K562 (cell line): Measurements from ENCODE around the gene RYR3. TPM values are rescaled to one million over a fixed set of nuclear protein-coding genes. Genes with fewer than 3 reads are reported as not detected.

Experiments
- ATAC-seq: fragments of 200-7000 bp; cut with Tn5 transposase; 3 replicates; pipeline ENCODE4 v1.9.1; 2020; ENCODE audit warnings: moderate library complexity
- BruUV-seq: library from RNA; stranded (reverse); fragments of 400-500 nt; replicated peaks from 2 replicates; lab custom pipeline; 2021; lab: Mats Ljungman, UMichigan
- CTCF ChIA-PET: fragments of 300-600 bp; formaldehyde crosslinking; extraction: SDS; loops from one replicate; lab custom pipeline; 2021; ENCODE audit warnings: low intra/inter-chr PET ratio; lab: Yijun Ruan, JAX
- POLR2A ChIA-PET: fragments of 300-600, 350-650 bp; sonication (Branson Sonifier 250); formaldehyde crosslinking; extraction: SDS; loops from one replicate; lab custom pipeline; 2021; ENCODE audit warnings: antibody characterized with exemption, inconsistent platforms; lab: Yijun Ruan, JAX
- DNase-seq, 4 experiments: peaks; one replicate each; pipeline versions ENCODE4 v3.0.0 to v3.0.0-alpha.2; 2011 to 2018; ENCODE audit warnings: low spot score in 3 of 4, mixed read lengths in 3 of 4; ENCODE audit errors: extremely low read depth in 1 of 4
- FAIRE-seq: peaks from 2 replicates; lab custom pipeline; 2011; peaks lifted over from hg19 to GRCh38; lab: Jason Lieb, UNC
- H2AFZ ChIP-seq: 2 replicates; pipeline ENCODE4 v1.6.0; 2011; ENCODE audit warnings: low read depth, low read length, control low read depth, inconsistent platforms
- H3K27ac ChIP-seq: fragments of 200-600 bp; 3 replicates; pipeline ENCODE4 v1.8.0; 2011; ENCODE audit warnings: low read depth, mild to moderate bottlenecking, control low read depth, inconsistent platforms, low read length, moderate library complexity, mixed read lengths; ENCODE audit errors: extremely low read depth
- H3K27me3 ChIP-seq, 2 experiments: fragments of 300-600 bp in 1 of 2; 2 replicates in 1 of 2; 3 replicates in 1 of 2; pipeline versions ENCODE4 v1.6.0 to v1.8.0; 2011; ENCODE audit warnings: inconsistent platforms in 2 of 2, low read length in 2 of 2, mild to moderate bottlenecking in 1 of 2, mixed read lengths in 1 of 2, moderate library complexity in 1 of 2; ENCODE audit not compliant: control insufficient read depth in 2 of 2, insufficient read depth in 2 of 2
- H3K36me3 ChIP-seq: fragments of 300-600 bp; 3 replicates; pipeline ENCODE4 v1.8.0; 2011; ENCODE audit warnings: mild to moderate bottlenecking, low read length, inconsistent platforms; ENCODE audit not compliant: control insufficient read depth, insufficient read depth
- H3K4me1 ChIP-seq, 2 experiments: fragments of 200-600 bp in 1 of 2; replicated peaks in 1 of 2; 2 replicates in 1 of 2; 3 replicates in 1 of 2; pipeline versions ENCODE4 v1.5.1 to v1.8.0; 2011; ENCODE audit warnings: inconsistent platforms in 2 of 2, low read length in 2 of 2, mild to moderate bottlenecking in 1 of 2, mixed read lengths in 1 of 2, moderate library complexity in 1 of 2; ENCODE audit not compliant: control insufficient read depth in 2 of 2, insufficient read depth in 2 of 2
- H3K4me2 ChIP-seq: 2 replicates; pipeline ENCODE4 v1.6.1; 2011; ENCODE audit warnings: low read length, control low read depth, inconsistent platforms, mixed read lengths; ENCODE audit not compliant: insufficient read depth
- H3K4me3 ChIP-seq: fragments of 200-600 bp; sonication (generic), shearing (Covaris generic); 2 replicates; pipeline ENCODE4 v1.5.1; 2016; ENCODE audit warnings: control low read depth, inconsistent platforms
- H3K79me2 ChIP-seq: fragments of 200-600 bp; 3 replicates; pipeline ENCODE4 v1.8.0; 2011; ENCODE audit warnings: low read length, inconsistent platforms; ENCODE audit not compliant: control insufficient read depth, insufficient read depth
- H3K9ac ChIP-seq, 2 experiments: 2 replicates each; pipeline versions ENCODE4 v1.6.0 to v1.6.1; 2011; ENCODE audit warnings: low read depth in 2 of 2, low read length in 2 of 2, control low read depth in 1 of 2, inconsistent platforms in 1 of 2, mild to moderate bottlenecking in 1 of 2, mixed read lengths in 1 of 2; ENCODE audit not compliant: insufficient read depth in 1 of 2
- H3K9me1 ChIP-seq: one replicate; pipeline ENCODE4 v1.6.0; 2011; ENCODE audit warnings: inconsistent platforms, mild to moderate bottlenecking, low read length, moderate library complexity; ENCODE audit not compliant: control insufficient read depth, insufficient read depth
- H3K9me3 ChIP-seq: replicated peaks from 2 replicates; pipeline ENCODE4 v1.5.1; 2011; ENCODE audit warnings: low read depth, low read length, inconsistent platforms; ENCODE audit not compliant: control insufficient read depth, insufficient read depth
- H4K20me1 ChIP-seq: replicated peaks from 2 replicates; pipeline ENCODE4 v1.6.1; 2011; ENCODE audit warnings: low read length, inconsistent platforms, mixed read lengths; ENCODE audit not compliant: control insufficient read depth, insufficient read depth
- ARID2 ChIP-seq: fragments of 450-650 bp; IDR thresholded peaks from 2 replicates; pipeline ENCODE4 v1.6.1; 2017; ENCODE audit warnings: antibody characterized with exemption, mild to moderate bottlenecking
- BDP1 ChIP-seq: IDR thresholded peaks from 3 replicates; pipeline ENCODE4 v1.6.1; 2011; ENCODE audit not compliant: insufficient read length, insufficient read depth
- CBFA2T2 ChIP-seq: fragments of 450-650 bp; conservative IDR thresholded peaks from 2 replicates; pipeline ENCODE4 v1.6.1; 2017; ENCODE audit warnings: mild to moderate bottlenecking
- HEY1 ChIP-seq: fragments of 250-450 bp; sonication (Bioruptor Pico); IDR thresholded peaks from 2 replicates; pipeline ENCODE4 v1.5.0; 2020; ENCODE audit warnings: mild to moderate bottlenecking, moderate library complexity, borderline replicate concordance
- HMGXB4 ChIP-seq: sonication (generic); formaldehyde crosslinking; IDR thresholded peaks from 2 replicates; pipeline ENCODE4 v1.8.1; 2023; ENCODE audit warnings: mild to moderate bottlenecking, missing genetic modification reagents
- KLF10 ChIP-seq: fragments of 250-450 bp; sonication (Bioruptor Pico); IDR thresholded peaks from 2 replicates; pipeline ENCODE4 v1.6.1; 2021; ENCODE audit warnings: matching md5 sums
- MAZ ChIP-seq, 2 experiments: fragments of 450-650 bp in 1 of 2; sonication (generic) in 1 of 2; formaldehyde crosslinking; IDR thresholded peaks in 1 of 2; conservative IDR thresholded peaks in 1 of 2; 2 replicates each; pipeline versions ENCODE4 v1.4.0 to v1.5.0; 2020; ENCODE audit warnings: mild to moderate bottlenecking in 1 of 2, missing genetic modification reagents in 1 of 2
- MIER1 ChIP-seq: fragments of 450-650 bp; IDR thresholded peaks from 2 replicates; pipeline ENCODE4 v1.6.1; 2016; ENCODE audit warnings: antibody characterized with exemption, mild to moderate bottlenecking, low read depth
- PHTF2 ChIP-seq: fragments of 250-450 bp; sonication (Bioruptor Pico); IDR thresholded peaks from 2 replicates; pipeline ENCODE4 v1.5.0; 2021; ENCODE audit warnings: mild to moderate bottlenecking
- RBFOX2 ChIP-seq: fragments of 200-400 bp; formaldehyde crosslinking; IDR thresholded peaks from 2 replicates; pipeline ENCODE4 v1.6.1; 2017; ENCODE audit warnings: low read depth, mild to moderate bottlenecking, low read length, moderate library complexity
- SIN3B ChIP-seq: fragments of 450-650 bp; IDR thresholded peaks from 2 replicates; pipeline ENCODE4 v1.6.1; 2017; ENCODE audit warnings: low read depth, mild to moderate bottlenecking, moderate library complexity
- ZBTB7A ChIP-seq: IDR thresholded peaks from 2 replicates; pipeline ENCODE4 v1.6.1; 2011; ENCODE audit warnings: low read depth, mild to moderate bottlenecking, low read length, moderate library complexity, borderline replicate concordance; ENCODE audit not compliant: control insufficient read depth
- ZNF589 ChIP-seq: fragments of 200-800 bp; sonication (Bioruptor generic); IDR thresholded peaks from 2 replicates; pipeline ENCODE4 v1.6.1; 2016; ENCODE audit warnings: low read depth, missing genetic modification characterization, missing compliant biosample characterization
- ZNF764 ChIP-seq: fragments of 250-450 bp; sonication (Bioruptor Pico); IDR thresholded peaks from 2 replicates; pipeline ENCODE4 v1.4.0; 2020; ENCODE audit warnings: low read depth, mild to moderate bottlenecking, moderate library complexity
- WGBS: fragments of 100-300 bp; shearing (Covaris generic); methylation state at CpG from one replicate; pipeline ENCODE4 v1.1.6; 2016; ENCODE audit warnings: low coverage, mixed read lengths; ENCODE audit not compliant: insufficient coverage; ENCODE audit errors: missing lambda C conversion rate; 5-methylcytosine and 5-hydroxymethylcytosine counted together
- in situ Hi-C: fragments of 300-500 bp; cut with MboI; formaldehyde crosslinking; loops from 4 replicates; pipeline ENCODE4 v1.15.0; 2018; ENCODE audit warnings: inconsistent platforms, mixed read lengths
- intact Hi-C: fragments of 100-400 bp; cut with micrococcal nuclease; formaldehyde crosslinking; loops from 2 replicates; pipeline ENCODE4 v1.14.2; 2022
- polyA plus RNA-seq, 8 experiments: library from polyadenylated mRNA; depleted of rRNA in 4 of 8; stranded (reverse) in 5 of 8; unstranded in 3 of 8; fragments of >200 nt; fragmentation: Nextera tagmentation in 2 of 8; fragmentation: Illumina TruSeq in 1 of 8; extraction: Ambion mirVana in 2 of 8; extraction: Trizol in 1 of 8; gene quantifications; 2 replicates each; pipeline versions ENCODE4 v1.2.1 to v1.2.3, GENCODE V29; 2011 to 2014; ENCODE audit warnings: inconsistent platforms in 1 of 8, missing spikeins in 1 of 8
- total RNA-seq, 7 experiments: library from RNA; depleted of rRNA in 6 of 7; stranded (reverse); fragments of >200 nt in 6 of 7; fragmentation: Illumina TruSeq in 2 of 7; extraction: Trizol in 2 of 7; gene quantifications; 2 replicates each; pipeline versions ENCODE4 v1.2.1 to v1.2.3, GENCODE V29; 2011 to 2021; ENCODE audit warnings: low replicate concordance in 1 of 7

RYR3 gene
- total and polyA plus RNA-seq, 9 of the 15 experiments (the other 6 are each of a cell fraction or from before 2014, with no cell fraction given), result 0.04 TPM; not detected in 8

- no peak overlapping the region for H3K27ac ChIP-seq
- H3K4me1 ChIP-seq, result no peaks in the 10 kb centered on the region
- TF ChIP-seq ZNF589 (CRISPR knock-in tag), result no peak
- TF ChIP-seq SIN3B, result no peak
- TF ChIP-seq ZNF764 (CRISPR knock-in tag), result no peak
- no peak for TF ChIP-seq HEY1
- no peak for TF ChIP-seq MAZ (CRISPR knock-in tag; conservative IDR thresholded peaks at IDR 0.05 in 1 of 2, IDR thresholded peaks at IDR 0.05 in 1 of 2)
- TF ChIP-seq PHTF2 (CRISPR knock-in tag), result no peak
- no peak for TF ChIP-seq ARID2
- no peak for TF ChIP-seq HMGXB4 (CRISPR knock-in tag)
- TF ChIP-seq CBFA2T2, result no peak
- TF ChIP-seq ZBTB7A, result no peak
- no peak for TF ChIP-seq KLF10
- TF ChIP-seq BDP1, result no peak
- no peak for TF ChIP-seq RBFOX2
- TF ChIP-seq MIER1, result no peak
- TF ChIP-seq, all 486 proteins: peak for 0
- FAIRE-seq (no peak), DNase-seq (no peak), ATAC-seq (no peak)
- Histone ChIP-seq H3K9ac (no peak overlapping the region), H3K4me3 (no peak overlapping the region), H4K20me1 (no peaks in the 10 kb centered on the region), H2AFZ (no peak overlapping the region), H3K4me2 (no peak overlapping the region), H3K27me3 (no peaks in the 10 kb centered on the region; a peak in 2 of 5 replicates), H3K79me2 (no peaks in the 10 kb centered on the region), H3K9me3 (no peaks in the 10 kb centered on the region), H3K9me1 (no peaks in the 10 kb centered on the region), H3K36me3 (no peaks in the 10 kb centered on the region)
- POLR2A ChIA-PET, result no interaction called here
- intact Hi-C loops, result no loop called here
- in situ Hi-C loops, result no loop called here
- 2% methylated on average over 2 of the region's 2 CpGs for WGBS
- no TSS peak for BruUV-seq
- CTCF ChIA-PET, result no interaction called here
These were observed 592.9 kb downstream of the RYR3 start for GRCh38 chr15:33903661-33904060.
